Measurements from ENCODE around the gene C17orf113. TPM values are rescaled to one million over a fixed set of nuclear protein-coding genes. Genes with fewer than 3 reads are reported as not detected.

C17orf113 gene
- total RNA-seq, 1 experiment from 2014 or later: 0.74 TPM

DNA sequence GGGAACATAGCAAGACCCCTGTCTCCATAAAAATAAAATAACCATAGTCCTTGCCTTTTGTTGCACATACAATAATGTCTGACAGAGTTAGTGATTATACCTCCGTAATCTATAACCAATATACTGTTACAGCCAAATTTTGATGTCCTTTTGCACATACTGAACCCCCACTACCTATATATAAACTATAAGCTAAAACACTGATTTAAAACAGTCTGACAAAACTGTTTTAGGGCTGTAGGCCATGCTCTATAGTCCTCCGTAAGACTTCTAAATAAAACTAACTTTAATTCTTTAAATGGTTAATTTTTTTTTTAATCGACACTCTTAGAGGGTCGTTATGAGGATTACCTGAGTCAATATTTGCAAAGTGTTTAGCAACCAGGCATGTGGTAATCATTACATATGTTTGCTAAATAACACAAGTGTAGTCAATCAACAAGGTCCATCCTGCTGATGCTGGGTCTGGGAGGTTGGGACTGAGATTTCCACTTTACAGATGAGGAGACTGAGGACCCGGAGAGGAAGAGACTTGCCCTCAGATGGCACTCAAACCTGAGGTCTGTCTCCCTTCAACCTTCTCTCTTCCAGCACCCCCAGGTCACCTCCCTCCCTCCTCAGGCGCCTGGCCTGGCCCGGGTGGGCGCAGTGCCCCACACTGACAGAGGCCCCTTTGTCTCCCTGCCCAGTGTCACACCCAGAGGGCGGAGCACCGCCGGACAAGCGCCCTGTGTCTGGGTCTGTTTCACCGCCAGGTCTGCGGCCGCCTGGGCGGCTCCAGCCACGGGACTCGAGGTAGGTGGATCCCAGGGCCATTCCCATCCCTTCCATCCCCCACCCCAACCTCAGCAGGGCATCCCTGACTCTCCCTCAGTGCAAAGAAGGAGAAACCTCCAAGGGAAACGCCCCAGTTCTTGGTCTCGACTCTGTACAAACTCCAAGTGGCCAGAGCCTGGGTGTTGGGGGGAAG, 37.6 kb upstream of the C17orf113 start:
- CTCF ChIA-PET: no interaction called here
- Histone ChIP-seq H3K27ac (ENCODE audit: low read length) (no peak overlapping the region), H3K9me3 (ENCODE audit: control insufficient read depth, insufficient read depth, low read depth, low read length) (no peaks in the 10 kb centered on the region), H3K4me1 (ENCODE audit: control insufficient read depth, insufficient read depth, low read length) (no peaks in the 10 kb centered on the region), H3K27me3 (ENCODE audit: control insufficient read depth, insufficient read depth, low read length) (no peaks in the 10 kb centered on the region), H3K36me3 (ENCODE audit: control insufficient read depth, insufficient read depth, low read length) (no peaks in the 10 kb centered on the region), H3K4me3 (ENCODE audit: low read depth in 2 of 2, low read length in 2 of 2) (no peak overlapping the region)
- POLR2A ChIA-PET: interaction anchor here (0.6 kb wide), 1 partner anchor 33 kb away, joined by 3 read pairs; the partner anchor contains the start of gene KAT2A
- intact Hi-C loops (cut with micrococcal nuclease; ENCODE audit: unreplicated experiment): no loop called here
- in situ Hi-C loops (cut with HindIII; ENCODE audit: low pct_unique_long_range_greater_than_20kb, low sequenced_read_pairs): no loop called here
- DNase-seq (ENCODE audit: low read depth, low spot score) (no peak), ATAC-seq (no peak; the same call in 1 of the 2 replicates)
- TF ChIP-seq SIN3A (IDR thresholded peaks at IDR 0.05; ENCODE audit: borderline replicate concordance, insufficient read depth, low read depth, low read length): no peak
- TF ChIP-seq TCF7L2 (IDR thresholded peaks at IDR 0.05; ENCODE audit: low read depth, low read length): no peak
- TF ChIP-seq, protein P1, sequence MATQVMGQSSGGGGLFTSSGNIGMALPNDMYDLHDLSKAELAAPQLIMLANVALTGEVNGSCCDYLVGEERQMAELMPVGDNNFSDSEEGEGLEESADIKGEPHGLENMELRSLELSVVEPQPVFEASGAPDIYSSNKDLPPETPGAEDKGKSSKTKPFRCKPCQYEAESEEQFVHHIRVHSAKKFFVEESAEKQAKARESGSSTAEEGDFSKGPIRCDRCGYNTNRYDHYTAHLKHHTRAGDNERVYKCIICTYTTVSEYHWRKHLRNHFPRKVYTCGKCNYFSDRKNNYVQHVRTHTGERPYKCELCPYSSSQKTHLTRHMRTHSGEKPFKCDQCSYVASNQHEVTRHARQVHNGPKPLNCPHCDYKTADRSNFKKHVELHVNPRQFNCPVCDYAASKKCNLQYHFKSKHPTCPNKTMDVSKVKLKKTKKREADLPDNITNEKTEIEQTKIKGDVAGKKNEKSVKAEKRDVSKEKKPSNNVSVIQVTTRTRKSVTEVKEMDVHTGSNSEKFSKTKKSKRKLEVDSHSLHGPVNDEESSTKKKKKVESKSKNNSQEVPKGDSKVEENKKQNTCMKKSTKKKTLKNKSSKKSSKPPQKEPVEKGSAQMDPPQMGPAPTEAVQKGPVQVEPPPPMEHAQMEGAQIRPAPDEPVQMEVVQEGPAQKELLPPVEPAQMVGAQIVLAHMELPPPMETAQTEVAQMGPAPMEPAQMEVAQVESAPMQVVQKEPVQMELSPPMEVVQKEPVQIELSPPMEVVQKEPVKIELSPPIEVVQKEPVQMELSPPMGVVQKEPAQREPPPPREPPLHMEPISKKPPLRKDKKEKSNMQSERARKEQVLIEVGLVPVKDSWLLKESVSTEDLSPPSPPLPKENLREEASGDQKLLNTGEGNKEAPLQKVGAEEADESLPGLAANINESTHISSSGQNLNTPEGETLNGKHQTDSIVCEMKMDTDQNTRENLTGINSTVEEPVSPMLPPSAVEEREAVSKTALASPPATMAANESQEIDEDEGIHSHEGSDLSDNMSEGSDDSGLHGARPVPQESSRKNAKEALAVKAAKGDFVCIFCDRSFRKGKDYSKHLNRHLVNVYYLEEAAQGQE (IDR thresholded peaks at IDR 0.05; ENCODE audit: insufficient read depth in 1 of 2, low read depth in 2 of 2, low read length in 1 of 2): no peak
- TF ChIP-seq, protein P2, sequence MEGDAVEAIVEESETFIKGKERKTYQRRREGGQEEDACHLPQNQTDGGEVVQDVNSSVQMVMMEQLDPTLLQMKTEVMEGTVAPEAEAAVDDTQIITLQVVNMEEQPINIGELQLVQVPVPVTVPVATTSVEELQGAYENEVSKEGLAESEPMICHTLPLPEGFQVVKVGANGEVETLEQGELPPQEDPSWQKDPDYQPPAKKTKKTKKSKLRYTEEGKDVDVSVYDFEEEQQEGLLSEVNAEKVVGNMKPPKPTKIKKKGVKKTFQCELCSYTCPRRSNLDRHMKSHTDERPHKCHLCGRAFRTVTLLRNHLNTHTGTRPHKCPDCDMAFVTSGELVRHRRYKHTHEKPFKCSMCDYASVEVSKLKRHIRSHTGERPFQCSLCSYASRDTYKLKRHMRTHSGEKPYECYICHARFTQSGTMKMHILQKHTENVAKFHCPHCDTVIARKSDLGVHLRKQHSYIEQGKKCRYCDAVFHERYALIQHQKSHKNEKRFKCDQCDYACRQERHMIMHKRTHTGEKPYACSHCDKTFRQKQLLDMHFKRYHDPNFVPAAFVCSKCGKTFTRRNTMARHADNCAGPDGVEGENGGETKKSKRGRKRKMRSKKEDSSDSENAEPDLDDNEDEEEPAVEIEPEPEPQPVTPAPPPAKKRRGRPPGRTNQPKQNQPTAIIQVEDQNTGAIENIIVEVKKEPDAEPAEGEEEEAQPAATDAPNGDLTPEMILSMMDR (IDR thresholded peaks at IDR 0.05): no peak
- no peak for TF ChIP-seq POLR2AphosphoS5 (IDR thresholded peaks at IDR 0.05; ENCODE audit: low read depth, low read length)
- BruUV-seq (replicated peaks): no TSS peak

DNA sequence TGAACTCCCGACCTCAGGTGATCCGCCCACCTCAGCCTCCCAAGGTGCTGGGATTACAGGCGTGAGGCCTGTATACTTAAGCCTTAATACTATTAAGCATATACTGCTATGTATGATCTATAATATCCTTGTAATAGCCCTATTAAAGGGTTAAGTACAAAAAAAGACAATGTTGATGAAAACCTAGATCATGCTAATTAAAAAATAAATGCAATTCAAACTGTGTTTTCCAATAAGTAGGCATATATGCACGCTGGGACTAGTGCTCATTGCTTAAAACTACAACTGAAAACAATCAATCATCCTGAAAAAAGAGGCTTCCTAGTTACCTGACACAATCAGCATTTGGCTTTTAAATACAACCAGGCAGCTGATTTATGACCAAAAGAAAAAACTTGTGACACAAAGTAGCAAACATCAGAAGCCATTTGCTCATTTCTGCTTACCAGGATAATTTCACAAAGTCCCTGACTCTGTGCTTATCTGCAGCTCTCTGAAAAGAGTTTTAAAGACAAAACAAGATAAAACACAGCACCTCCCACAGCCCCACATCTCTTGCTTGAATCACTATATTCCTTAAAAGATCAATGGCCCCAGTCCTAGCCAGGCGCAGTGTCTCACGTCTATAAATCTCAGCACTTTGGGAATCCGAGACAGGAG, 36.8 kb upstream of the C17orf113 start:
- no peaks in the 10 kb centered on the region for H3K27me3 ChIP-seq (ENCODE audit: control insufficient read depth, insufficient read depth, low read length)
- no TSS peak for BruUV-seq (replicated peaks)
- ATAC-seq (no peak), DNase-seq (ENCODE audit: low read depth, low spot score) (no peak)
- ChIA-PET POLR2A (no interaction called here), CTCF (no interaction called here)
- TF ChIP-seq POLR2AphosphoS5 (IDR thresholded peaks at IDR 0.05; ENCODE audit: low read depth, low read length): no peak
- TF ChIP-seq, protein P2 (IDR thresholded peaks at IDR 0.05): no peak
- no peak for TF ChIP-seq SIN3A (IDR thresholded peaks at IDR 0.05; ENCODE audit: borderline replicate concordance, insufficient read depth, low read depth, low read length)
- TF ChIP-seq, protein P1 (IDR thresholded peaks at IDR 0.05; ENCODE audit: insufficient read depth in 1 of 2, low read depth in 2 of 2, low read length in 1 of 2): no peak
- TF ChIP-seq TCF7L2 (IDR thresholded peaks at IDR 0.05; ENCODE audit: low read depth, low read length): no peak
- no peak overlapping the region for H3K27ac ChIP-seq (ENCODE audit: low read length)
- in situ Hi-C loops (cut with HindIII; ENCODE audit: low pct_unique_long_range_greater_than_20kb, low sequenced_read_pairs): no loop called here
- intact Hi-C loops (cut with micrococcal nuclease; ENCODE audit: unreplicated experiment): no loop called here
- no peaks in the 10 kb centered on the region for H3K4me1 ChIP-seq (ENCODE audit: control insufficient read depth, insufficient read depth, low read length)
- no peak overlapping the region for H3K4me3 ChIP-seq (ENCODE audit: low read depth in 2 of 2, low read length in 2 of 2)
- H3K9me3 ChIP-seq (ENCODE audit: control insufficient read depth, insufficient read depth, low read depth, low read length): no peaks in the 10 kb centered on the region
- H3K36me3 ChIP-seq (ENCODE audit: control insufficient read depth, insufficient read depth, low read length): no peaks in the 10 kb centered on the region

All from Panc1 (cell line).